SK-N-SH (cell line): ENCODE results near the gene DCAF11. TPM values are rescaled to one million over a fixed set of nuclear protein-coding genes. Genes with fewer than 3 reads are reported as not detected.

Experiments
- CTCF ChIA-PET: fragments of 300-600, 350-600 bp; formaldehyde crosslinking; extraction: SDS; loops from one replicate; lab custom pipeline; 2021; lab: Yijun Ruan, JAX
- POLR2A ChIA-PET: fragments of 350-600 bp; sonication (Branson Sonifier 250); formaldehyde crosslinking; extraction: SDS; loops from one replicate; lab custom pipeline; 2020; ENCODE audit warnings: antibody characterized with exemption, inconsistent platforms; lab: Yijun Ruan, JAX
- DNase-seq: peaks from one replicate; pipeline ENCODE4 v3.0.0; 2012
- H2AFZ ChIP-seq: fragments of 200-600 bp; sonication (generic); 2 replicates; pipeline ENCODE4 v1.8.1; 2016; ENCODE audit warnings: antibody characterized with exemption, mild to moderate bottlenecking, low read depth
- H3F3A ChIP-seq: fragments of 200-600 bp; sonication (generic); replicated peaks from 2 replicates; pipeline ENCODE3; 2016; ENCODE audit warnings: antibody characterized with exemption, mild to moderate bottlenecking; ENCODE audit not compliant: insufficient read depth
- H3K27ac ChIP-seq, 2 experiments: fragments of 200-500 bp in 1 of 2; fragments of 200-600 bp in 1 of 2; sonication (Bioruptor generic) in 1 of 2; sonication (generic), shearing (Covaris generic) in 1 of 2; 2 replicates each; pipeline versions ENCODE4 v1.5.1 to v1.6.1; 2014 to 2016; ENCODE audit warnings: low read depth in 2 of 2, inconsistent platforms in 1 of 2, low read length in 1 of 2, mild to moderate bottlenecking in 1 of 2, mixed read lengths in 1 of 2
- H3K27me3 ChIP-seq: fragments of 200-600 bp; sonication (generic), shearing (Covaris generic); 2 replicates; pipeline ENCODE4 v1.6.1; 2016; ENCODE audit warnings: mixed run types; ENCODE audit not compliant: insufficient read depth
- H3K36me3 ChIP-seq, 2 experiments: fragments of 200-500 bp in 1 of 2; fragments of 200-600 bp in 1 of 2; sonication (Bioruptor generic) in 1 of 2; sonication (generic) in 1 of 2; replicated peaks in 1 of 2; 2 replicates each; pipeline versions ENCODE3 to v1.5.1; 2014 to 2016; ENCODE audit warnings: low read length in 1 of 2, mild to moderate bottlenecking in 1 of 2; ENCODE audit not compliant: insufficient read depth in 2 of 2, control insufficient read depth in 1 of 2
- H3K4me1 ChIP-seq, 2 experiments: fragments of 200-500 bp in 1 of 2; fragments of 200-600 bp in 1 of 2; sonication (Bioruptor generic) in 1 of 2; sonication (generic), shearing (Covaris generic) in 1 of 2; 2 replicates each; pipeline versions ENCODE4 v1.5.1 to v1.6.1; 2014 to 2016; ENCODE audit warnings: low read depth in 1 of 2, low read length in 1 of 2, mixed run types in 1 of 2; ENCODE audit not compliant: insufficient read depth in 2 of 2, control insufficient read depth in 1 of 2
- H3K4me2 ChIP-seq: fragments of 200-600 bp; sonication (generic), shearing (Covaris generic); 2 replicates; pipeline ENCODE4 v1.6.1; 2017; ENCODE audit warnings: mixed run types
- H3K4me3 ChIP-seq, 2 experiments: fragments of 200-500 bp in 1 of 2; fragments of 200-600 bp in 1 of 2; sonication (Bioruptor generic) in 1 of 2; sonication (generic), shearing (Covaris generic) in 1 of 2; 2 replicates each; pipeline versions ENCODE4 v1.5.1 to v1.8.1; 2014 to 2016; ENCODE audit warnings: low read depth in 2 of 2, inconsistent platforms in 1 of 2, low read length in 1 of 2, mild to moderate bottlenecking in 1 of 2, mixed read lengths in 1 of 2, moderate library complexity in 1 of 2
- H3K79me2 ChIP-seq: fragments of 200-600 bp; sonication (generic); 2 replicates; pipeline ENCODE4 v1.8.1; 2017; ENCODE audit warnings: mild to moderate bottlenecking; ENCODE audit not compliant: insufficient read depth
- H3K9ac ChIP-seq: fragments of 200-600 bp; sonication (generic); 2 replicates; pipeline ENCODE4 v1.6.1; 2017; ENCODE audit warnings: mixed run types
- H3K9me2 ChIP-seq: fragments of 200-600 bp; sonication (generic); 2 replicates; pipeline ENCODE4 v1.6.1; 2017; ENCODE audit warnings: mixed run types
- H3K9me3 ChIP-seq: fragments of 200-600 bp; sonication (generic); 2 replicates; pipeline ENCODE4 v1.6.1; 2017; ENCODE audit warnings: mixed run types, mild to moderate bottlenecking, moderate library complexity
- H4K20me1 ChIP-seq: fragments of 200-600 bp; sonication (generic); 2 replicates; pipeline ENCODE4 v1.6.1; 2017; ENCODE audit warnings: mild to moderate bottlenecking, mixed run types; ENCODE audit not compliant: insufficient read depth
- EP300 ChIP-seq, 2 experiments: IDR thresholded peaks; 2 replicates each; pipeline versions ENCODE4 v1.4.0 to v1.6.1; 2012; ENCODE audit warnings: borderline replicate concordance in 1 of 2, low read depth in 1 of 2, low read length in 1 of 2
- EZH2phosphoT487 ChIP-seq: fragments of 200-600 bp; sonication (generic); IDR thresholded peaks from 2 replicates; pipeline ENCODE4 v1.6.1; 2017; ENCODE audit warnings: low read depth, mixed run types, mild to moderate bottlenecking, antibody characterized with exemption, moderate library complexity, borderline replicate concordance
- FOXJ3 ChIP-seq: sonication (generic); formaldehyde crosslinking; IDR thresholded peaks from 2 replicates; pipeline ENCODE4 v1.5.1; 2020; ENCODE audit warnings: mild to moderate bottlenecking, missing genetic modification reagents
- MXI1 ChIP-seq: IDR thresholded peaks from 2 replicates; pipeline ENCODE4 v1.6.1; 2012; ENCODE audit warnings: mild to moderate bottlenecking, low read depth, low read length, improper control_type of control experiment
- PBX3 ChIP-seq: IDR thresholded peaks from 2 replicates; pipeline ENCODE4; 2012
- POLR2AphosphoS5 ChIP-seq: IDR thresholded peaks from 2 replicates; pipeline ENCODE4 v1.6.1; 2012; ENCODE audit warnings: low read depth, low read length
- RCOR1 ChIP-seq: fragments of 150-350 bp; IDR thresholded peaks from 2 replicates; pipeline ENCODE4 v1.6.1; 2017; ENCODE audit warnings: antibody characterized with exemption, low read length
- REST ChIP-seq: IDR thresholded peaks from 2 replicates; pipeline ENCODE4 v1.6.1; 2012; ENCODE audit warnings: mild to moderate bottlenecking, low read depth, low read length, moderate library complexity
- SMC3 ChIP-seq: IDR thresholded peaks from 2 replicates; pipeline ENCODE4 v1.6.1; 2012; ENCODE audit warnings: low read depth, low read length, improper control_type of control experiment
- TAF1 ChIP-seq: IDR thresholded peaks from 2 replicates; pipeline ENCODE4 v1.6.1; 2012; ENCODE audit warnings: low read depth, mild to moderate bottlenecking, low read length, moderate library complexity, borderline replicate concordance
- TEAD4 ChIP-seq: IDR thresholded peaks from 2 replicates; pipeline ENCODE4 v1.4.0; 2012; ENCODE audit warnings: mild to moderate bottlenecking, borderline replicate concordance; ENCODE audit not compliant: insufficient read depth
- YY1 ChIP-seq: IDR thresholded peaks from 2 replicates; pipeline ENCODE4 v1.4.0; 2012; ENCODE audit warnings: low read depth, mild to moderate bottlenecking
- WGBS: methylation state at CpG from one replicate; pipeline ENCODE4 v1.1.6; 2017; ENCODE audit warnings: low lambda C conversion rate; 5-methylcytosine and 5-hydroxymethylcytosine counted together
- polyA plus RNA-seq, 3 experiments: library from polyadenylated mRNA; depleted of rRNA; stranded (reverse); fragments of >200 nt; gene quantifications; 2 replicates each; pipeline ENCODE4 v1.2.3, GENCODE V29; 2012

The DCAF11 gene
- polyA plus RNA-seq, 1 of the 3 experiments (the other 2 are of a cell fraction), result 34.6 TPM

DNA sequence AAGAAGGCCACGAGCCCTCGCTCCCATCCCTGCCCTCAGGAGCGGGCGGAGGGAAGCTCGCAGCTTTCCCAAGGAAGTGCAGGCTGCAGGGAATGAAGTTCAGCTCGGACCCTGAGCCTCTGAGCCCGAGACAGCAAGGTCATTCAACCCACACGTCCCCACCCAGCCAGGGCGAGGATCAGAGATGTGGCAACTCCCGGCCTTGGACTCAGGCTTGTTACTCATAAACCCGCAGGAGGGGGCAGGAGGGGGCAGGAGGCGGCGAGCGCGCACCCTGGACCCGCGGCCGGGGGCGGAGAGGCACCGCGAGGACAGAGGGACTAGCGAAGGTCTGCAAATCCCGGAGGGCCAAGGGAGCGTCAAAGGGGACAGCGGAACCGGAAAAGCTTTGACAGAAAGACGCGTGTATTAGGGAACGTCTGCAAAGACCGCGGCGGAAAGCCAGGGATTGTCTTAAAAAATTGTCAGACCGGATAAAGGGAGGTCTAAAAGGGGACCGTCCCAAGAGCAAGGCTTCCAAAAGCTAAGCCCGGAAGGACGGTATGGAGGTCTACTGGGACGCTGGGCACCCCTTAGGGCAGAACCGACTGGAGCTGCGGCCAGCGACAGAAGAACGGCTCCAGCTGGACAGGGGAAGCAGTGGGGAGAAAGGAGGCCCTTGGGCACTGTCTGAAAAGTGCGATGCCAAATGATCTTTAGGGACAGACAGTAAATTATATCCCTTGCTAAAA, 611 bp upstream of the DCAF11 start (continued):
- peak; percentile 72 for TF ChIP-seq TAF1
- no peak for TF ChIP-seq REST
- no peak for TF ChIP-seq PBX3
- TF ChIP-seq SMC3, result no peak
- TF ChIP-seq YY1, result peak; percentile 73; the same call in 1 of the 2 replicates
- TF ChIP-seq TEAD4, result no peak

DNA sequence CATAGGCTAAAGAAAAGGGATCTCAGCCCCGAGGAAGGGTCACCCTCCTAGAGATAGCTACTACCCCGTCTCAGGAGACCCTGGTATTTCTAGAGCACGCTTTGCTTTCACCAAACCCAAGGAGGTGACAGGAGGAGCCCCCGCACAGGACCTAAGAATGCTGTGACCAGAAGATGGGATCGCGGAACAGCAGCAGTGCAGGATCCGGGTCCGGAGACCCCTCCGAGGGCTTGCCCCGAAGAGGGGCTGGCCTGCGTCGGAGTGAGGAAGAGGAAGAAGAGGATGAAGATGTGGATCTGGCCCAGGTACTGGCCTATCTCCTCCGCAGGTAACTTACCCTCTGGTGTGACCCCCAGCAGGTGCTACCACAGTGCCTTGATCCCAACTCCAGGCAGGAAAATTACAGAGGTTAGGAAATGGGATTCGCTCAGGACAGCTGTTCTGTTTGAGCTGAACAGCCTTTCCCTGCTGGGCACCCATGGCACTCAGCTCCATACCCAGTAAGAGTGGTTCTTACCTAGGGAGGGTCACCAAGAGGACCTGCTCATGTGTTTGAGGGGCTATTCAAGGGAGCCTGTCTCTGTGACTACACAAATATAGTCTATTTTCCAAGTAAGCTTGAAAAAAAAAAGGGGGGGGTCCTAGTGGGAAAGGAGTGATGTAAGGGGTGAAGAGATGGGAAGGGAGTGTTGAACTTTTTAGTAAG, 998 bp downstream of the DCAF11 start:
- peak overlapping the region; percentile 71 to 88 for H3K4me3 ChIP-seq
- peak overlapping the region; percentile 79 for H3K9ac ChIP-seq
- TF ChIP-seq FOXJ3 (CRISPR knock-in tag) (no peak), EP300 (IDR thresholded peaks at IDR 0.05; ENCODE audit: borderline replicate concordance in 1 of 2, low read depth in 1 of 2, low read length in 1 of 2) (no peak), POLR2AphosphoS5 (no peak), RCOR1 (no peak), EZH2phosphoT487 (no peak), MXI1 (no peak)
- no peaks in the 10 kb centered on the region for H4K20me1 ChIP-seq
- peaks cover 12 to 34% of the 10 kb centered on the region in 2 experiments for H3K36me3 ChIP-seq
- H3K4me2 ChIP-seq, result peak overlapping the region; percentile 90
- ChIA-PET CTCF (interaction anchor here (0.7 to 3.8 kb wide), 7 partner anchors 21 to 527 kb away, joined by 3 to 25 read pairs (median 5); partner anchors contain the start of genes IRF9 and PSME1), POLR2A (interaction anchor here (0.6 to 3.2 kb wide), 9 partner anchors 15 to 81 kb away, joined by 5 to 28 read pairs (median 11); partner anchors contain the start of genes CARMIL3, EMC9, FITM1 and IRF9)
- no peaks in the 10 kb centered on the region for H3K9me3 ChIP-seq
- H3K27ac ChIP-seq, result peak overlapping the region in 1 of 2 experiments; percentile 76; a peak in 3 of 4 replicates
- DNase-seq, result no peak
- H3F3A ChIP-seq, result peaks cover 11% of the 10 kb centered on the region
- WGBS, result 0% methylated on average over 14 of the region's 14 CpGs
- no peaks in the 10 kb centered on the region for H3K27me3 ChIP-seq
- H2AFZ ChIP-seq, result peak overlapping the region; percentile 69; the same call in 1 of the 2 replicates
- H3K9me2 ChIP-seq, result no peaks in the 10 kb centered on the region
- H3K79me2 ChIP-seq, result peaks cover 6% of the 10 kb centered on the region; the same call in 1 of the 2 replicates
- H3K4me1 ChIP-seq, result peaks cover 10 to 17% of the 10 kb centered on the region in 2 experiments
